Measurements from ENCODE around the gene TP53.

The TP53 gene

DNA sequence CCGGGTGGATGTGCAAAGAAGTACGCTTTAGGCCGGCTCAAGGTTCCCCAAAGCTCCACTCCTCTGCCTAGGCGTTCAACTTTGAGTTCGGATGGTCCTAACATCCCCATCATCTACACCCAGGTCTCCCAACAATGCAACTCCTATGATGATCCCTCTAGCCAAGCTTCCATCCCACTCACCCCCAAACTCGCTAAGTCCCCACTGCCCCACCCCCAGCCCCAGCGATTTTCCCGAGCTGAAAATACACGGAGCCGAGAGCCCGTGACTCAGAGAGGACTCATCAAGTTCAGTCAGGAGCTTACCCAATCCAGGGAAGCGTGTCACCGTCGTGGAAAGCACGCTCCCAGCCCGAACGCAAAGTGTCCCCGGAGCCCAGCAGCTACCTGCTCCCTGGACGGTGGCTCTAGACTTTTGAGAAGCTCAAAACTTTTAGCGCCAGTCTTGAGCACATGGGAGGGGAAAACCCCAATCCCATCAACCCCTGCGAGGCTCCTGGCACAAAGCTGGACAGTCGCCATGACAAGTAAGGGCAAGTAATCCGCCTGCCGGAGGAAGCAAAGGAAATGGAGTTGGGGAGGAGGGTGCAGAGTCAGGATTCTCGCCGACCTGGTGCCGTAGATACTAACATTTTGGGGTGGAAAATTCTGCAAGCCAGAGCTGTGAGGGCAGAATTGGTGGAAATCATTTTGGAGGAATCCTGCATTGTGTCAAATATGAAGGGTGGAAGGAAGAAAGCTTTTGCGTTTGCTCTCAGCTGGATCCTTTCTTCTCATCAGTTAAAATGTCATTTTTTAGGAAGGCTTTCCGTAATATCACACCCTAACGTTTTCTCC is at the start of gene TP53:
Gene TP53, minus strand, starts transcription at position 419 of the 836 bp plus-strand sequence. CDS start 10,896 bp downstream, outside the sequence.
- peak; percentile 90 for DNase-seq
- in situ Hi-C loops (cut with MboI; ENCODE audit: low pct_unique_long_range_greater_than_20kb, low sequenced_read_pairs) = no loop called here

GRCh38 chr17:7732981-7733539 is 45.8 kb upstream of the TP53 start:
- DNase-seq = no peak
- in situ Hi-C loops (cut with MboI; ENCODE audit: low pct_unique_long_range_greater_than_20kb, low sequenced_read_pairs) = no loop called here

DNA sequence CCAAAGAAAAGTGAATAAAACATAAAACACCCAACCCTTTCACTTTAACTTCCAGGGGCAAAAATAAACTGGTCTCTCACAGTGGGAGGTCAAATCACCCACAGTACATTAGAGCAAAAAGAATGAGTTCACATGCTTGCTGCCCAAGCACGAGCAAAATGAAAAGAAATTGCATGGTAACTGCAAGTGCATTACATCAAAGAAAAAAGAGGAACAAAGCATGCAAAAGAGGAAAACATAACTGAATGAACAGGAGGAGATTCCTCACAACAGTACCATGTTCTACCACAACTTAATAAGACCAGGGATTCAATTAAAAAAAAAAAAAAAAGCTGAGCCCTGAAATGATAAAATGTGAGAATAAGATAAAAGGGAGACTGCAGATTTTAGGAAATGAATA is 42.5 kb upstream of the TP53 start:
- in situ Hi-C loops (cut with MboI; ENCODE audit: low pct_unique_long_range_greater_than_20kb, low sequenced_read_pairs) = no loop called here
- peak; percentile 60 for DNase-seq

DNA sequence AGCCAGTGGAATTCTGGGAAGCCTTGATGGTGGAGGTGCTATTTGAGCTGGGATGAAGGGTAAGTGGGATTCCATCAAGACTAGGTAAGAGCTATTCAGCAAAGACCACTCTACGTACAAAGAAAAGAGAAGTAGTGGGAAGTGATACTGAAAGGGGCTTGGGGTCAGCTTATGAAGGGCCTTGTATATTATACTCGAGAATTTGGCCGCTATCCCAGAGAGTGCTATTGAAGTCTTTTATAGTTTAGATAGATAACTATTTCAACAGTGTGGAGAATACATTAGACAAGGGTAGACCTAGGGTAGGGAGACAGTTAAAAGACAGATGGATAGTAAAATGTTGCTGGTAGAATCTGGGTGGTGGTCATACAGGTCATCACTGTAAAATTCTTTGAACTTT is 40.6 kb upstream of the TP53 start:
- in situ Hi-C loops (cut with MboI; ENCODE audit: low pct_unique_long_range_greater_than_20kb, low sequenced_read_pairs) = no loop called here
- DNase-seq = no peak

- in situ Hi-C loops (cut with MboI; ENCODE audit: low pct_unique_long_range_greater_than_20kb, low sequenced_read_pairs) = no loop called here
- no peak for DNase-seq
These were observed 34.3 kb upstream of the TP53 start for GRCh38 chr17:7721612-7722011.

DNA sequence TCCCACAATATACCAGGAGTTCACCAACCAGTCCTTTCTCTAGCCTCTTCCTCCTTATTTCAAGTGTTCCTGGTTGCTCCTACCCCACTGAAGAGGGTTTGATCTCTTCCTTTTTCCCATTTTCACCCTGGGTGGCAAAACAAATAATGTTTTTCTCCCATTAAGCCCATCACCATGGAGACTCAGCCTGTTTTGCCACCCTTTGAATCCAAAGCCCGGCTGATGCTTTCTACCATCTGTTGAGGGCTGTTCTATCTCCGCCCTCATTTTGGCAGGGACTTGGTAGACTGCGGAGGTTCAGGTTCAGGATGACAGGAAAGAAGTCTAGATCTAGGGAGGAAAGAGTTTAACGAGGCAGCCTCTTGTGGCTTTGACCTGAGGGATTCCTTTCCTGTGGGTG is 32.8 kb upstream of the TP53 start:
- DNase-seq = no peak
- in situ Hi-C loops (cut with MboI; ENCODE audit: low pct_unique_long_range_greater_than_20kb, low sequenced_read_pairs) = no loop called here

DNA sequence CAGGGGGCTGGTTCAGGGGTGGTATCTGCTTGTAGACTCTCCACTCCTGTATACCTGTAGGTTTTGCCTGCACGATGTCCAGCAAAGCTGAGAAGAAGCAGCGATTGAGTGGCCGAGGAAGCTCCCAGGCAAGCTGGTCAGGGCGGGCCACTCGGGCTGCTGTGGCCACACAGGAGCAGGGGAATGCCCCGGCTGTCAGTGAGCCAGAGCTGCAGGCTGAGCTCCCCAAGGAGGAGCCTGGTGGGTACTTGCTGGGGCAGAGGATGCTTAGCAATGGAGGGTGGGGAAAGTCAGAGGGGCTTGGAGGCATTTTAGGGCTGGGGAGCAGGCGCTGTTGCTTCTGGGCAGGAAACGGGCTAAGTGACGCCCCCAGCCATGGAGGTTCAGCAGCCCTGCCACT is 32.4 kb upstream of the TP53 start:
- in situ Hi-C loops (cut with MboI; ENCODE audit: low pct_unique_long_range_greater_than_20kb, low sequenced_read_pairs) = no loop called here
- no peak for DNase-seq

GRCh38 chr17:7717756-7718350 is 30.6 kb upstream of the TP53 start:
- DNase-seq = peak; percentile 79
- in situ Hi-C loops (cut with MboI; ENCODE audit: low pct_unique_long_range_greater_than_20kb, low sequenced_read_pairs) = no loop called here

GRCh38 chr17:7716901-7717755 is 29.8 kb upstream of the TP53 start, which contains the start of gene DNAH2:
TSS of gene DNAH2 (plus strand) at chr17:7717744. CDS start at chr17:7719735, 1,991 bp downstream.
- DNase-seq = peak; percentile 84
- in situ Hi-C loops (cut with MboI; ENCODE audit: low pct_unique_long_range_greater_than_20kb, low sequenced_read_pairs) = no loop called here

- DNase-seq = no peak
- in situ Hi-C loops (cut with MboI; ENCODE audit: low pct_unique_long_range_greater_than_20kb, low sequenced_read_pairs) = no loop called here
These were observed 28.9 kb upstream of the TP53 start for GRCh38 chr17:7715936-7716886.

- in situ Hi-C loops (cut with MboI; ENCODE audit: low pct_unique_long_range_greater_than_20kb, low sequenced_read_pairs) = no loop called here
- no peak for DNase-seq
These were observed 27.7 kb upstream of the TP53 start for GRCh38 chr17:7714721-7715594.

GRCh38 chr17:7713782-7714181 is 26.5 kb upstream of the TP53 start:
- in situ Hi-C loops (cut with MboI; ENCODE audit: low pct_unique_long_range_greater_than_20kb, low sequenced_read_pairs) = no loop called here
- peak; percentile 57 for DNase-seq

- in situ Hi-C loops (cut with MboI; ENCODE audit: low pct_unique_long_range_greater_than_20kb, low sequenced_read_pairs) = no loop called here
- no peak for DNase-seq
These were observed 25.0 kb upstream of the TP53 start for GRCh38 chr17:7712111-7712771.

GRCh38 chr17:7711051-7711755 is 23.9 kb upstream of the TP53 start:
- in situ Hi-C loops (cut with MboI; ENCODE audit: low pct_unique_long_range_greater_than_20kb, low sequenced_read_pairs) = no loop called here
- DNase-seq = no peak

DNA sequence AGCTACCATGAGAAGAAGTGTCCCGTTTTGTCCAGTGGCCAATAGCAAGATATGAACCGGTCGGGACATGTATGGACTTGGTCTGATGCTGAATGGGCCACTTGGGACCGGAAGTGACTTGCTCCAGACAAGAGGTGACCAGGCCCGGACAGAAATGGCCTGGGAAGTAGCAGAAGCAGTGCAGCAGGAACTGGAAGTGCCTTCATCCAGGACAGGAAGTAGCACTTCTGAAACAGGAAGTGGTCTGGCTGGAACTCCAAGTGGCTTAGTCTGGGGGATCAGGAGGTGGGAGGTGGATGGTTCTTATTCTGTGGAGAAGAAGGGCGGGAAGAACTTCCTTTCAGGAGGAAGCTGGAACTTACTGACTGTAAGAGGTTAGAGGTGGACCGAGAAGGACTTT is 23.0 kb upstream of the TP53 start:
- in situ Hi-C loops (cut with MboI; ENCODE audit: low pct_unique_long_range_greater_than_20kb, low sequenced_read_pairs) = no loop called here
- DNase-seq = no peak

GRCh38 chr17:7709031-7709430 is 21.7 kb upstream of the TP53 start:
- in situ Hi-C loops (cut with MboI; ENCODE audit: low pct_unique_long_range_greater_than_20kb, low sequenced_read_pairs) = no loop called here
- no peak for DNase-seq
